ENCODE measurements around the gene DLGAP1.

The DLGAP1 gene

GRCh38 chr18:3995476-3996102 lies 459.5 kb downstream of the DLGAP1 start:
- no peak for DNase-seq (ENCODE audit: low spot score)

GRCh38 chr18:3993941-3994687 lies 461.0 kb downstream of the DLGAP1 start:
- no peak for DNase-seq (ENCODE audit: low spot score)

GRCh38 chr18:3985664-3986063 lies 469.4 kb downstream of the DLGAP1 start:
- peak; percentile 36 for DNase-seq (ENCODE audit: low spot score)

- no peak for DNase-seq (ENCODE audit: low spot score)
These were observed 470.1 kb downstream of the DLGAP1 start for GRCh38 chr18:3985020-3985419.

- DNase-seq (ENCODE audit: low spot score), result no peak
These were observed 470.8 kb downstream of the DLGAP1 start for GRCh38 chr18:3984163-3984757.

GRCh38 chr18:3983351-3983969 lies 471.6 kb downstream of the DLGAP1 start:
- DNase-seq (ENCODE audit: low spot score), result peak; percentile 53

GRCh38 chr18:3982541-3982940 lies 472.6 kb downstream of the DLGAP1 start:
- no peak for DNase-seq (ENCODE audit: low spot score)

GRCh38 chr18:3979024-3979423 lies 476.1 kb downstream of the DLGAP1 start:
- no peak for DNase-seq (ENCODE audit: low spot score)

GRCh38 chr18:3973191-3973850 lies 481.8 kb downstream of the DLGAP1 start:
- DNase-seq (ENCODE audit: low spot score), result no peak

GRCh38 chr18:3972291-3972930 lies 482.7 kb downstream of the DLGAP1 start:
- no peak for DNase-seq (ENCODE audit: low spot score)

- DNase-seq (ENCODE audit: low spot score), result no peak
These were observed 484.2 kb downstream of the DLGAP1 start for GRCh38 chr18:3970929-3971328.

- DNase-seq (ENCODE audit: low spot score), result no peak
These were observed 487.5 kb downstream of the DLGAP1 start for GRCh38 chr18:3967359-3968180.

- peak; percentile 16 for DNase-seq (ENCODE audit: low spot score)
These were observed 488.3 kb downstream of the DLGAP1 start for GRCh38 chr18:3966642-3967358.

GRCh38 chr18:3966246-3966641 lies 488.9 kb downstream of the DLGAP1 start:
- DNase-seq (ENCODE audit: low spot score), result no peak

GRCh38 chr18:3960977-3961376 lies 494.1 kb downstream of the DLGAP1 start:
- no peak for DNase-seq (ENCODE audit: low spot score)

GRCh38 chr18:3960142-3960541 lies 495.0 kb downstream of the DLGAP1 start:
- DNase-seq (ENCODE audit: low spot score), result no peak

GRCh38 chr18:3952031-3952430 lies 503.1 kb downstream of the DLGAP1 start:
- no peak for DNase-seq (ENCODE audit: low spot score)

GRCh38 chr18:3950668-3951404 lies 504.3 kb downstream of the DLGAP1 start:
- DNase-seq (ENCODE audit: low spot score), result no peak

- no peak for DNase-seq (ENCODE audit: low spot score)
These were observed 506.1 kb downstream of the DLGAP1 start for GRCh38 chr18:3948958-3949357.

GRCh38 chr18:3947383-3947782 lies 507.7 kb downstream of the DLGAP1 start:
- no peak for DNase-seq (ENCODE audit: low spot score)

Measured in AG08395 (cell line).